Stimulated activated naive CD8-positive, alpha-beta T cell treated with anti-CD3 and anti-CD28 coated beads, Interleukin-15, amount 100 ng/mL, for 72 hours (primary cell): ENCODE data around the gene CCDC174.

ENCODE experiments used
- ATAC-seq: fragments of 150-1000 bp; cut with Tn5 transposase; 2 replicates; pipeline ENCODE4 v1.10.0; 2021; ENCODE audit warnings: mild to moderate bottlenecking, moderate library complexity
- DNase-seq, 2 donors: peaks; one replicate each; pipeline ENCODE4 v3.0.0; 2021 to 2022
- H3K27ac Mint-ChIP-seq, 2 donors: one replicate each; pipeline ENCODE4 v1.8.0; 2022; ENCODE audit warnings: mild to moderate bottlenecking in 2 of 2, mixed read lengths in 2 of 2, moderate library complexity in 2 of 2
- H3K27me3 Mint-ChIP-seq: one replicate; pipeline ENCODE4 v1.8.0; 2022; ENCODE audit warnings: mixed read lengths
- H3K4me1 Mint-ChIP-seq: one replicate; pipeline ENCODE4 v1.8.0; 2022; ENCODE audit warnings: mild to moderate bottlenecking, mixed read lengths
- H3K4me3 Mint-ChIP-seq, 2 donors: one replicate each; pipeline ENCODE4 v1.8.0; 2022; ENCODE audit warnings: mild to moderate bottlenecking in 2 of 2, mixed read lengths in 2 of 2, moderate library complexity in 1 of 2
- H3K9me3 Mint-ChIP-seq, 2 donors: one replicate each; pipeline ENCODE4 v1.8.0; 2022; ENCODE audit warnings: mixed read lengths in 2 of 2

The CCDC174 gene

GRCh38 chr3:14619605-14620004, 32.0 kb upstream of the CCDC174 start:
- H3K4me1 Mint-ChIP-seq = no peaks in the 10 kb centered on the region
- no peak for DNase-seq
- H3K9me3 Mint-ChIP-seq = no peaks in the 10 kb centered on the region
- H3K27me3 Mint-ChIP-seq = peaks cover 35% of the 10 kb centered on the region
- no peak overlapping the region for H3K27ac Mint-ChIP-seq
- no peak for ATAC-seq
- no peak overlapping the region for H3K4me3 Mint-ChIP-seq

GRCh38 chr3:14620512-14620911, 31.1 kb upstream of the CCDC174 start:
- Mint-ChIP-seq H3K27ac (no peak overlapping the region), H3K9me3 (no peaks in the 10 kb centered on the region), H3K4me3 (no peak overlapping the region), H3K4me1 (no peaks in the 10 kb centered on the region), H3K27me3 (peaks cover 32% of the 10 kb centered on the region)
- ATAC-seq (no peak), DNase-seq (no peak)

GRCh38 chr3:14621093-14621492, 30.5 kb upstream of the CCDC174 start:
- no peaks in the 10 kb centered on the region for H3K9me3 Mint-ChIP-seq
- DNase-seq (no peak), ATAC-seq (no peak)
- H3K27ac Mint-ChIP-seq = no peak overlapping the region
- H3K4me3 Mint-ChIP-seq = no peak overlapping the region
- H3K27me3 Mint-ChIP-seq = peaks cover 27% of the 10 kb centered on the region
- no peaks in the 10 kb centered on the region for H3K4me1 Mint-ChIP-seq

- H3K9me3 Mint-ChIP-seq = no peaks in the 10 kb centered on the region
- no peak overlapping the region for H3K27ac Mint-ChIP-seq
- no peaks in the 10 kb centered on the region for H3K4me1 Mint-ChIP-seq
- DNase-seq = no peak
- H3K4me3 Mint-ChIP-seq = no peak overlapping the region
- peaks cover 16% of the 10 kb centered on the region for H3K27me3 Mint-ChIP-seq
- no peak for ATAC-seq
These were observed 29.2 kb upstream of the CCDC174 start for GRCh38 chr3:14622368-14622767.

- DNase-seq = no peak
- Mint-ChIP-seq H3K9me3 (no peaks in the 10 kb centered on the region), H3K27ac (no peak overlapping the region), H3K4me1 (no peaks in the 10 kb centered on the region), H3K27me3 (peaks cover 14% of the 10 kb centered on the region), H3K4me3 (no peak overlapping the region)
- no peak for ATAC-seq
These were observed 28.0 kb upstream of the CCDC174 start for GRCh38 chr3:14623569-14624051.

- Mint-ChIP-seq H3K9me3 (no peaks in the 10 kb centered on the region), H3K27me3 (peaks cover 5% of the 10 kb centered on the region), H3K4me1 (no peaks in the 10 kb centered on the region), H3K4me3 (no peak overlapping the region), H3K27ac (no peak overlapping the region)
- DNase-seq = no peak
- no peak for ATAC-seq
These were observed 27.1 kb upstream of the CCDC174 start for GRCh38 chr3:14624498-14624897.

- ATAC-seq (no peak), DNase-seq (no peak)
- Mint-ChIP-seq H3K27me3 (no peaks in the 10 kb centered on the region), H3K9me3 (no peaks in the 10 kb centered on the region), H3K4me1 (no peaks in the 10 kb centered on the region), H3K4me3 (no peak overlapping the region), H3K27ac (no peak overlapping the region)
These were observed 26.1 kb upstream of the CCDC174 start for GRCh38 chr3:14625443-14625842.

- Mint-ChIP-seq H3K4me3 (no peak overlapping the region), H3K9me3 (no peaks in the 10 kb centered on the region), H3K4me1 (no peaks in the 10 kb centered on the region), H3K27me3 (no peaks in the 10 kb centered on the region), H3K27ac (no peak overlapping the region)
- ATAC-seq = no peak
- DNase-seq = no peak
These were observed 23.7 kb upstream of the CCDC174 start for GRCh38 chr3:14627815-14628214.

- no peaks in the 10 kb centered on the region for H3K4me1 Mint-ChIP-seq
- ATAC-seq (no peak), DNase-seq (no peak)
- H3K27me3 Mint-ChIP-seq = no peaks in the 10 kb centered on the region
- H3K4me3 Mint-ChIP-seq = no peak overlapping the region
- H3K27ac Mint-ChIP-seq = no peak overlapping the region
- H3K9me3 Mint-ChIP-seq = no peaks in the 10 kb centered on the region
These were observed 23.2 kb upstream of the CCDC174 start for GRCh38 chr3:14628406-14628805.

- Mint-ChIP-seq H3K27ac (no peak overlapping the region), H3K4me3 (no peak overlapping the region), H3K4me1 (peaks cover 5% of the 10 kb centered on the region), H3K9me3 (no peaks in the 10 kb centered on the region), H3K27me3 (peaks cover 8% of the 10 kb centered on the region)
- no peak for DNase-seq
- ATAC-seq = no peak
These were observed 21.0 kb upstream of the CCDC174 start for GRCh38 chr3:14630404-14631100.

- Mint-ChIP-seq H3K9me3 (no peaks in the 10 kb centered on the region), H3K27me3 (peaks cover 13% of the 10 kb centered on the region), H3K4me3 (no peak overlapping the region), H3K27ac (no peak overlapping the region), H3K4me1 (peaks cover 5% of the 10 kb centered on the region)
- ATAC-seq (no peak), DNase-seq (no peak)
These were observed 20.5 kb upstream of the CCDC174 start for GRCh38 chr3:14631101-14631497.

- no peak overlapping the region for H3K27ac Mint-ChIP-seq
- H3K27me3 Mint-ChIP-seq = peaks cover 21% of the 10 kb centered on the region
- ATAC-seq (no peak), DNase-seq (no peak)
- H3K9me3 Mint-ChIP-seq = no peaks in the 10 kb centered on the region
- H3K4me3 Mint-ChIP-seq = no peak overlapping the region
- H3K4me1 Mint-ChIP-seq = peaks cover 5% of the 10 kb centered on the region
These were observed 19.7 kb upstream of the CCDC174 start for GRCh38 chr3:14631687-14632441.

GRCh38 chr3:14632442-14632930, 19.1 kb upstream of the CCDC174 start:
- no peak overlapping the region for H3K4me3 Mint-ChIP-seq
- peaks cover 27% of the 10 kb centered on the region for H3K27me3 Mint-ChIP-seq
- no peak for ATAC-seq
- H3K9me3 Mint-ChIP-seq = no peaks in the 10 kb centered on the region
- H3K4me1 Mint-ChIP-seq = peaks cover 5% of the 10 kb centered on the region
- H3K27ac Mint-ChIP-seq = peak overlapping the region in 1 of 2 donors; percentile 69
- DNase-seq = no peak

GRCh38 chr3:14633417-14633816, 18.1 kb upstream of the CCDC174 start:
- peaks cover 33% of the 10 kb centered on the region for H3K27me3 Mint-ChIP-seq
- no peaks in the 10 kb centered on the region for H3K9me3 Mint-ChIP-seq
- DNase-seq (no peak), ATAC-seq (peak; percentile 26)
- no peak overlapping the region for H3K27ac Mint-ChIP-seq
- peaks cover 5% of the 10 kb centered on the region for H3K4me1 Mint-ChIP-seq
- H3K4me3 Mint-ChIP-seq = no peak overlapping the region

- ATAC-seq (peak; percentile 82), DNase-seq (peak; percentile 38 to 62)
- H3K27me3 Mint-ChIP-seq = peaks cover 38% of the 10 kb centered on the region
- H3K4me1 Mint-ChIP-seq = peaks cover 5% of the 10 kb centered on the region
- no peak overlapping the region for H3K4me3 Mint-ChIP-seq
- H3K27ac Mint-ChIP-seq = no peak overlapping the region
- H3K9me3 Mint-ChIP-seq = no peaks in the 10 kb centered on the region
These were observed 17.6 kb upstream of the CCDC174 start for GRCh38 chr3:14633819-14634424.
